ENCODE measurements around the gene ZDHHC6. TPM values are rescaled to one million over a fixed set of nuclear protein-coding genes. Genes with fewer than 3 reads are reported as not detected.
"Not testable (repeated sequence)": the region's sequence is repeated elsewhere in the genome, so short reads cannot be mapped to it uniquely, and the experiment has no call there.

The ZDHHC6 gene
- total RNA-seq, 2 donors from 2014 or later, result 21.3 to 28.0 TPM

DNA sequence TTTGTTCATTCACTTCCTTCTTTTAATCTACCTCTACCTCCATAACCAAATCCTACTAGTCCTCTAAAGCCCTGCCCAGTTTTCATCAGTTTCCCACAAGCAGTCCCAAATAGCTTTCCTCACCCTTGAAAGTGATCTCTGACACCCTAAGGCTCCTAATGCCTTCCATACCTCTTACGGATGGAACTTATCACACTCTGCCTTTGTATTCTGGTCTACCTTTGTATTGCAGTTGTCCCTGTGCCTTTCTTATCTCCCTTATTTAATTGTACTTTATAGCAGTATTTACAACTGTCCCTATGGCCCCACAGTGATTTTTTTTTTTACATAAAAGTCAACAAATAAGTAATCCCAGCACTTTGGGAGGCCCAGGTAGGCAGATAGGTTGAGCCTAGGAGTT, 39.0 kb downstream of the ZDHHC6 start:
- no peak overlapping the region for H3K4me3 ChIP-seq
- 91% methylated on average over 1 of the region's 1 CpG for WGBS
- H3K36me3 ChIP-seq, result no peaks in the 10 kb centered on the region
- no peak overlapping the region for H3K27ac ChIP-seq
- no peak for DNase-seq (ENCODE audit: low spot score)
- no peaks in the 10 kb centered on the region for H3K27me3 ChIP-seq (replicated peaks; ENCODE audit: insufficient read depth)
- TF ChIP-seq POLR2AphosphoS5 (IDR thresholded peaks at IDR 0.05) (no peak), POLR2A (IDR thresholded peaks at IDR 0.05) (no peak)
- TF ChIP-seq, protein P1, sequence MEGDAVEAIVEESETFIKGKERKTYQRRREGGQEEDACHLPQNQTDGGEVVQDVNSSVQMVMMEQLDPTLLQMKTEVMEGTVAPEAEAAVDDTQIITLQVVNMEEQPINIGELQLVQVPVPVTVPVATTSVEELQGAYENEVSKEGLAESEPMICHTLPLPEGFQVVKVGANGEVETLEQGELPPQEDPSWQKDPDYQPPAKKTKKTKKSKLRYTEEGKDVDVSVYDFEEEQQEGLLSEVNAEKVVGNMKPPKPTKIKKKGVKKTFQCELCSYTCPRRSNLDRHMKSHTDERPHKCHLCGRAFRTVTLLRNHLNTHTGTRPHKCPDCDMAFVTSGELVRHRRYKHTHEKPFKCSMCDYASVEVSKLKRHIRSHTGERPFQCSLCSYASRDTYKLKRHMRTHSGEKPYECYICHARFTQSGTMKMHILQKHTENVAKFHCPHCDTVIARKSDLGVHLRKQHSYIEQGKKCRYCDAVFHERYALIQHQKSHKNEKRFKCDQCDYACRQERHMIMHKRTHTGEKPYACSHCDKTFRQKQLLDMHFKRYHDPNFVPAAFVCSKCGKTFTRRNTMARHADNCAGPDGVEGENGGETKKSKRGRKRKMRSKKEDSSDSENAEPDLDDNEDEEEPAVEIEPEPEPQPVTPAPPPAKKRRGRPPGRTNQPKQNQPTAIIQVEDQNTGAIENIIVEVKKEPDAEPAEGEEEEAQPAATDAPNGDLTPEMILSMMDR (IDR thresholded peaks at IDR 0.05), result no peak
- intact Hi-C loops (cut with DNase I), result no loop called here
- no peaks in the 10 kb centered on the region for H3K4me1 ChIP-seq (replicated peaks)
- no peaks in the 10 kb centered on the region for H3K9me3 ChIP-seq

GRCh38 chr10:112406806-112407205, 39.9 kb downstream of the ZDHHC6 start:
- DNase-seq (ENCODE audit: low spot score); H3K9me3 ChIP-seq; H3K27me3 ChIP-seq (replicated peaks; ENCODE audit: insufficient read depth); H3K27ac ChIP-seq; intact Hi-C loops (cut with DNase I); H3K4me1 ChIP-seq (replicated peaks); H3K4me3 ChIP-seq; H3K36me3 ChIP-seq: not testable (repeated sequence)
- whole genome bisulfite sequencing, result 94% methylated on average over 2 of the region's 2 CpGs

- H3K27ac ChIP-seq, result no peak overlapping the region
- intact Hi-C loops (cut with DNase I), result no loop called here
- WGBS, result 69% methylated on average over 3 of the region's 3 CpGs
These were observed 42.1 kb downstream of the ZDHHC6 start for GRCh38 chr10:112404617-112405016.

DNA sequence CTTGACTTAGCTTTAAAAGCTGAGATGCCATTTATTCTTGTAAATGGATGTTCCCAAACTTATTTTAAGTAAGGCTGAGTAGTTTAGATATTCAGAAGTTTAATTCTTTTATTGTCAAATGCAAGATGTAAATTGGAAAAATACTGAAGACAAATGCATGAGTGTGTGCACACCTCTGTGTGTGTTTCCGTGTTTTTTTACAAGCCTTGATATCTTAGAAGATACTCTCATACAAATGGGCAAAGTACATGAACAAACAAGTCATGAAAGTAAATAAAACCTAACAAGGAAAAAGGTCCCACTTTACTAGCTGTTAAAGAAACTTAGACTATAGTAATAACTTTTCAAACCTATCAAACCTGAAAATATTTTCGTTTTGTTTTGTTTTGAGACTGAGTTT, 43.8 kb downstream of the ZDHHC6 start:
- TF ChIP-seq POLR2A (IDR thresholded peaks at IDR 0.05) (no peak), POLR2AphosphoS5 (IDR thresholded peaks at IDR 0.05) (no peak)
- TF ChIP-seq, protein P1 (IDR thresholded peaks at IDR 0.05), result no peak
- Histone ChIP-seq H3K36me3 (no peaks in the 10 kb centered on the region), H3K4me1 (replicated peaks) (no peaks in the 10 kb centered on the region), H3K4me3 (no peak overlapping the region), H3K9me3 (no peaks in the 10 kb centered on the region), H3K27ac (no peak overlapping the region), H3K27me3 (replicated peaks; ENCODE audit: insufficient read depth) (no peaks in the 10 kb centered on the region)
- intact Hi-C loops (cut with DNase I), result no loop called here
- DNase-seq (ENCODE audit: low spot score), result no peak
- WGBS, result 44% methylated on average over 2 of the region's 2 CpGs

More at GRCh38 chr10:112404617-112405016, 42.1 kb downstream of the ZDHHC6 start:
- Histone ChIP-seq H3K36me3 (no peaks in the 10 kb centered on the region), H3K4me3 (no peak overlapping the region), H3K27me3 (replicated peaks; ENCODE audit: insufficient read depth) (no peaks in the 10 kb centered on the region), H3K4me1 (replicated peaks) (no peaks in the 10 kb centered on the region), H3K9me3 (no peaks in the 10 kb centered on the region)
- DNase-seq (ENCODE audit: low spot score), result no peak
- TF ChIP-seq, protein P1 (IDR thresholded peaks at IDR 0.05), result no peak
- no peak for TF ChIP-seq POLR2A (IDR thresholded peaks at IDR 0.05)
- TF ChIP-seq POLR2AphosphoS5 (IDR thresholded peaks at IDR 0.05), result no peak

DNA sequence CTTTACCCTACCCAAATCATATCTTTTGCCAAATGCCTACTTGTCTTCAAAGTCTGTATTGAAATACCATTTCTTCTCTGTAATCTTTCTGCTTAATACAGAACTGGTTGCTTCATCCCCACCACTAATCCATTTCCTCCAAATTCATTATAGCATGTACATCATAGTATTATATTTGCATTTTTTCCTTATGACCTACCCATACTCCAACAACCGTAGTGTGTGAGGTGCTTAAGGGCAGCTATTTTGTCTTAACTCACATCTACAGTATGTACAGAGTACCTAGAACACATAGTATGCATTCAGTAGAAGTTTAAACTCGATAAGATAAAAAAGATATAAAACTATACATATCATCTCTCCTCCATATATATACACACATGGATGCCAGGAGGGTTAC, 49.1 kb downstream of the ZDHHC6 start:
- no peaks in the 10 kb centered on the region for H3K36me3 ChIP-seq
- no peak for TF ChIP-seq POLR2AphosphoS5 (IDR thresholded peaks at IDR 0.05)
- TF ChIP-seq, protein P1 (IDR thresholded peaks at IDR 0.05), result no peak
- TF ChIP-seq POLR2A (IDR thresholded peaks at IDR 0.05), result no peak

More for the DNA sequence above, 49.1 kb downstream of the ZDHHC6 start:
- Histone ChIP-seq H3K4me1 (replicated peaks) (no peaks in the 10 kb centered on the region), H3K27me3 (replicated peaks; ENCODE audit: insufficient read depth) (no peaks in the 10 kb centered on the region), H3K27ac (no peak overlapping the region), H3K4me3 (no peak overlapping the region), H3K9me3 (no peaks in the 10 kb centered on the region)
- no peak for DNase-seq (ENCODE audit: low spot score)
- WGBS, result 94% methylated on average over 2 of the region's 2 CpGs
- intact Hi-C loops (cut with DNase I), result no loop called here

Measured in prostate gland (tissue), 2 donors.